HepG2 (cell line): ENCODE measurements around the gene TEDC1. TPM values are rescaled to one million over a fixed set of nuclear protein-coding genes. Genes with fewer than 3 reads are reported as not detected.

ENCODE experiments used
- CHCHD3 ChIP-seq: sonication (generic); formaldehyde crosslinking; IDR thresholded peaks from 2 replicates; pipeline ENCODE4 v1.8.0; 2022; ENCODE audit warnings: mild to moderate bottlenecking, missing genetic modification reagents, moderate library complexity
- DDIT3 ChIP-seq: sonication (generic); formaldehyde crosslinking; IDR thresholded peaks from 2 replicates; pipeline ENCODE4 v1.4.0; 2020; ENCODE audit warnings: mild to moderate bottlenecking, missing genetic modification reagents
- E2F2 ChIP-seq: sonication (generic); formaldehyde crosslinking; IDR thresholded peaks from 2 replicates; pipeline ENCODE4 v1.4.0; 2020; ENCODE audit warnings: missing genetic modification reagents, borderline replicate concordance
- HDAC6 ChIP-seq: fragments of 200-600 bp; sonication (generic); IDR thresholded peaks from 2 replicates; pipeline ENCODE4 v1.7.0; 2017; ENCODE audit warnings: mild to moderate bottlenecking, antibody characterized with exemption, low read length, low read depth
- HHEX ChIP-seq: IDR thresholded peaks from 2 replicates; pipeline ENCODE4 v1.6.1; 2016; ENCODE audit warnings: control low read depth
- HNF4A ChIP-seq: sonication (generic); formaldehyde crosslinking; IDR thresholded peaks from 2 replicates; pipeline ENCODE4 v1.4.0; 2020; ENCODE audit warnings: missing genetic modification reagents
- ISL2 ChIP-seq: sonication (generic); formaldehyde crosslinking; IDR thresholded peaks from 2 replicates; pipeline ENCODE4 v1.5.0; 2020; ENCODE audit warnings: missing genetic modification reagents
- KMT2A ChIP-seq: sonication (generic); formaldehyde crosslinking; IDR thresholded peaks from 2 replicates; pipeline ENCODE4 v1.4.0; 2020; ENCODE audit warnings: missing genetic modification reagents
- MIXL1 ChIP-seq: IDR thresholded peaks from 2 replicates; pipeline ENCODE4 v1.6.1; 2016
- NFKB2 ChIP-seq: sonication (generic); formaldehyde crosslinking; IDR thresholded peaks from 2 replicates; pipeline ENCODE4 v1.4.0; 2020; ENCODE audit warnings: missing genetic modification reagents, borderline replicate concordance
- NFKBIZ ChIP-seq: IDR thresholded peaks from 2 replicates; pipeline ENCODE4 v1.6.1; 2018; ENCODE audit warnings: missing genetic modification reagents, missing compliant biosample characterization
- NFYC ChIP-seq: IDR thresholded peaks from 2 replicates; pipeline ENCODE4 v1.6.1; 2016; ENCODE audit warnings: missing genetic modification reagents, missing compliant biosample characterization
- SIX4 ChIP-seq: sonication (generic); formaldehyde crosslinking; IDR thresholded peaks from 2 replicates; pipeline ENCODE4 v1.4.0; 2020; ENCODE audit warnings: missing genetic modification reagents
- SMAD1 ChIP-seq: sonication (generic); formaldehyde crosslinking; IDR thresholded peaks from 2 replicates; pipeline ENCODE4 v1.4.0; 2020; ENCODE audit warnings: missing genetic modification reagents, low read depth, mild to moderate bottlenecking, borderline replicate concordance
- SMARCE1 ChIP-seq: fragments of 450-650 bp; IDR thresholded peaks from 2 replicates; pipeline ENCODE4 v1.6.1; 2017; ENCODE audit warnings: borderline replicate concordance
- SRSF1 ChIP-seq: fragments of 200-400 bp; formaldehyde crosslinking; optimal IDR thresholded peaks from 2 replicates; pipeline ENCODE3; 2017; ENCODE audit warnings: mild to moderate bottlenecking, low read depth, low read length, moderate library complexity
- SYNCRIP ChIP-seq: fragments of 200-400 bp; formaldehyde crosslinking; IDR thresholded peaks from 2 replicates; pipeline ENCODE4 v1.6.1; 2018; ENCODE audit warnings: mild to moderate bottlenecking, low read depth, low read length; ENCODE audit not compliant: insufficient read depth
- TCF12 ChIP-seq, 2 experiments: fragments of 450-650 bp in 1 of 2; sonication (generic) in 1 of 2; formaldehyde crosslinking in 1 of 2; IDR thresholded peaks; 2 replicates each; pipeline versions ENCODE4 v1.6.1 to v1.8.0; 2017 to 2022; ENCODE audit warnings: antibody characterized with exemption in 1 of 2, mild to moderate bottlenecking in 1 of 2, missing genetic modification reagents in 1 of 2, moderate library complexity in 1 of 2
- YEATS4 ChIP-seq: sonication (generic); formaldehyde crosslinking; IDR thresholded peaks from 2 replicates; pipeline ENCODE4 v1.4.0; 2020; ENCODE audit warnings: missing genetic modification reagents, borderline replicate concordance
- ZBTB21 ChIP-seq: sonication (generic); formaldehyde crosslinking; IDR thresholded peaks from 2 replicates; pipeline ENCODE4 v1.4.0; 2020; ENCODE audit warnings: missing genetic modification reagents
- ZC3H4 ChIP-seq: sonication (generic); formaldehyde crosslinking; IDR thresholded peaks from 2 replicates; pipeline ENCODE4 v1.4.0; 2020; ENCODE audit warnings: missing genetic modification reagents, borderline replicate concordance
- ZNF280B ChIP-seq: sonication (generic); formaldehyde crosslinking; IDR thresholded peaks from 2 replicates; pipeline ENCODE4 v1.5.0; 2020; ENCODE audit warnings: missing genetic modification reagents, mild to moderate bottlenecking, borderline replicate concordance
- ZNF546 ChIP-seq: sonication (generic); formaldehyde crosslinking; conservative IDR thresholded peaks from 2 replicates; pipeline ENCODE4 v1.8.1; 2023; ENCODE audit warnings: mild to moderate bottlenecking, missing genetic modification reagents
- ZNF557 ChIP-seq: sonication (generic); formaldehyde crosslinking; IDR thresholded peaks from 2 replicates; pipeline ENCODE4 v1.4.0; 2020; ENCODE audit warnings: missing genetic modification reagents
- ZNF639 ChIP-seq: conservative IDR thresholded peaks from 2 replicates; pipeline ENCODE4 v1.6.1; 2018; ENCODE audit warnings: missing genetic modification reagents
- ZNF780A ChIP-seq: sonication (generic); formaldehyde crosslinking; IDR thresholded peaks from 2 replicates; pipeline ENCODE4 v1.8.0; 2022; ENCODE audit warnings: mild to moderate bottlenecking, missing genetic modification reagents, moderate library complexity
- ZNF850 ChIP-seq: sonication (generic); formaldehyde crosslinking; conservative IDR thresholded peaks from 2 replicates; pipeline ENCODE4 v1.9.0; 2021; ENCODE audit warnings: mild to moderate bottlenecking, missing genetic modification reagents
- polyA plus RNA-seq, 8 experiments: library from polyadenylated mRNA; depleted of rRNA in 3 of 8; stranded (reverse) in 7 of 8; unstranded in 1 of 8; fragments of >200 nt; fragmentation: Illumina TruSeq in 4 of 8; extraction: Trizol in 4 of 8; gene quantifications; 2 replicates each; pipeline versions ENCODE4 v1.2.1 to v1.2.3, GENCODE V29; 2011 to 2016; ENCODE audit warnings: low read depth in 4 of 8, missing spikeins in 1 of 8, mixed read lengths in 1 of 8; ENCODE audit not compliant: insufficient read depth in 1 of 8
- total RNA-seq, 5 experiments: library from RNA; depleted of rRNA; stranded (reverse); fragments of >200 nt; fragmentation: Illumina TruSeq; extraction: Trizol; gene quantifications; 2 replicates each; pipeline ENCODE4 v1.2.3, GENCODE V29; 2016; ENCODE audit warnings: low read depth in 1 of 5
- TF ChIP-seq, protein P1 (sequence below): sonication (generic); formaldehyde crosslinking; IDR thresholded peaks from 2 replicates; pipeline ENCODE4 v1.8.1; 2023; ENCODE audit warnings: mild to moderate bottlenecking, missing genetic modification reagents, borderline replicate concordance

TEDC1 gene
- total and polyA plus RNA-seq, 2 of the 13 experiments (the other 11 are each of a cell fraction or from before 2014, with no cell fraction given): 5.7 to 27.4 TPM

DNA sequence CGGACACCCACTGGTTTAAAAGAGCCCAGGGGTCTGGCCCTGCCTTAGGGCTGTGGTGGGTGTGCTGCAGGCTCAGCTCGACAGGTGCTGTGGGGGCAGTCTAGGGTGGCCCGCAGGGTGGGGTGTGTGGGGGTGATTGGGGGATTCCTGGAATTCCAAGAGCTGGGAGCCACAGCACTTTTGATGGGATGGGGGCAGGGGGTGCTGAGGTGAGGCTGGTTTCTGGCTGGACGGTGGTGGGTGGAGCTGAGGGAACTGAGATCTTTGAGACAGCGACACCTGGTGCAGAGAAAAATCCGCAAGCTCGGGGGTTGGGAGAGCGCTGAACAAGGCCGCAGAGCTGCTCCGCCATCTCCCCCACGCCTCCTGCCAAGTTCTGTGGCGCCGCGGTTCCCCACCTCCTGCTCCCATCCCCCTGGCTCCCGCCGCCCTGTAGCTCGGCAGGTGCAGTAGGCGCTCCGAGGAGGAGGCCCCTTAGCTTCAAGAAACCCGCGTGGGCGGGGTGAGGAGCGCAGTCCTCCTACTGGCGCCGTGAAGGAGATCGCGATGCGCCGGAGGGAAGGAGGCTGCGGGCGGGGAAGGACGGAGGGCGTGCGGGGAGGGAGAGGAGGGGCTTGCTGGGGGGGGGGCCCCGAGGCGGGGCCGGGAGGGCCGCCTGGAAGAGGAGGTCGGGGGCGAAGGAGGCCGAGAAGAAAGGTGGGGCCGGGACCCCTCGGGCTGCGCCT, 1.3 kb upstream of the TEDC1 start (continued):
- TF ChIP-seq SYNCRIP (no peak), ZNF780A (no peak), ZNF280B (CRISPR knock-in tag) (no peak), SMAD1 (CRISPR knock-in tag) (no peak), SRSF1 (no peak), CHCHD3 (no peak), HNF4A (CRISPR knock-in tag) (0 out of 2 replicates have a peak, but pooled peaks have one; percentile 12), ZNF546 (CRISPR knock-in tag) (no peak), NFKBIZ (no peak), KMT2A (CRISPR knock-in tag) (no peak), ZNF639 (CRISPR knock-in tag) (no peak; the same call in 1 of the 2 replicates), ZC3H4 (CRISPR knock-in tag) (0 out of 2 replicates have a peak, but pooled peaks have one; percentile 33), ZNF850 (no peak), NFYC (peak; percentile 28; the same call in 1 of the 2 replicates), SMARCE1 (no peak), ISL2 (CRISPR knock-in tag) (no peak), NFKB2 (CRISPR knock-in tag) (peak; percentile 32; the same call in 1 of the 2 replicates), ZNF557 (CRISPR knock-in tag) (no peak), ZBTB21 (CRISPR knock-in tag) (no peak), TCF12 (IDR thresholded peaks at IDR 0.05) (no peak), TCF12 (CRISPR knock-in tag; IDR thresholded peaks at IDR 0.05) (0 out of 2 replicates have a peak, but pooled peaks have one; percentile 30), HHEX (CRISPR knock-in tag) (no peak), E2F2 (no peak), MIXL1 (CRISPR knock-in tag) (no peak), HDAC6 (no peak), DDIT3 (CRISPR knock-in tag) (no peak), YEATS4 (no peak), SIX4 (no peak)
- TF ChIP-seq, protein P1, sequence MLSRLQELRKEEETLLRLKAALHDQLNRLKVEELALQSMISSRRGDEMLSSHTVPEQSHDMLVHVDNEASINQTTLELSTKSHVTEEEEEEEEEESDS (CRISPR knock-in tag): no peak
